ENCODE data around the gene C2CD4C.

GRCh38 chr19:372306-372890 lies 36.5 kb downstream of the C2CD4C start:
- TF ChIP-seq CTCF (IDR thresholded peaks at IDR 0.05) (no peak), POLR2A (IDR thresholded peaks at IDR 0.05) (no peak)

All from adrenal gland (tissue), 5 donors.